Measurements from ENCODE around the gene SPP1.

SPP1 gene

GRCh38 chr4:88027611-88028608 is 52.4 kb downstream of the SPP1 start:
- DNase-seq = no peak

- DNase-seq = no peak
Measured at GRCh38 chr4:88028946-88029345, 53.4 kb downstream of the SPP1 start.

- no peak for DNase-seq
Measured at GRCh38 chr4:88029556-88029955, 54.0 kb downstream of the SPP1 start.

GRCh38 chr4:88030565-88031310 is 55.2 kb downstream of the SPP1 start:
- no peak for DNase-seq
